OCI-LY1 (cell line): ENCODE results near the gene PPP6R1.

Source experiments
- H2AFZ ChIP-seq: fragments of 200-600 bp; sonication (generic), shearing (Covaris generic); 2 replicates; pipeline ENCODE4 v1.6.0; 2014; ENCODE audit warnings: antibody characterized with exemption, mild to moderate bottlenecking, low read length
- H3F3A ChIP-seq: fragments of 200-600 bp; sonication (generic), shearing (Covaris generic); 2 replicates; pipeline ENCODE4 v1.6.0; 2014; ENCODE audit warnings: mild to moderate bottlenecking, antibody characterized with exemption, low read length, moderate library complexity; ENCODE audit not compliant: insufficient read depth
- H3K27ac ChIP-seq: fragments of 200-600 bp; sonication (generic); 2 replicates; pipeline ENCODE4 v1.5.1; 2014; ENCODE audit warnings: low read length, mixed run types, mild to moderate bottlenecking, low read depth; ENCODE audit not compliant: poor library complexity, severe bottlenecking
- H3K27me3 ChIP-seq: fragments of 200-600 bp; sonication (generic); 2 replicates; pipeline ENCODE4 v1.6.0; 2014; ENCODE audit warnings: antibody characterized with exemption, mild to moderate bottlenecking, low read length, moderate library complexity; ENCODE audit not compliant: insufficient read depth
- H3K36me3 ChIP-seq: fragments of 200-600 bp; sonication (generic); 2 replicates; pipeline ENCODE4 v1.6.1; 2014; ENCODE audit warnings: mild to moderate bottlenecking, antibody characterized with exemption, low read length, moderate library complexity, mixed read lengths; ENCODE audit not compliant: insufficient read depth
- H3K4me1 ChIP-seq: fragments of 200-600 bp; sonication (generic); 2 replicates; pipeline ENCODE4 v1.5.1; 2014; ENCODE audit warnings: mild to moderate bottlenecking, low read length, moderate library complexity; ENCODE audit not compliant: insufficient read depth, severe bottlenecking
- H3K4me2 ChIP-seq: fragments of 200-600 bp; sonication (generic), shearing (Covaris generic); 2 replicates; pipeline ENCODE4 v1.6.1; 2014; ENCODE audit warnings: low read length
- H3K4me3 ChIP-seq: fragments of 200-600 bp; sonication (generic); 2 replicates; pipeline ENCODE4 v1.5.1; 2014; ENCODE audit warnings: low read length, low read depth, mild to moderate bottlenecking, mixed read lengths; ENCODE audit not compliant: poor library complexity, severe bottlenecking
- H3K79me2 ChIP-seq: fragments of 200-600 bp; shearing (Covaris generic); 2 replicates; pipeline ENCODE4 v1.6.1; 2016; ENCODE audit warnings: mixed run types, low read length, mixed read lengths; ENCODE audit not compliant: insufficient read depth
- H3K9ac ChIP-seq: fragments of 200-600 bp; sonication (generic), shearing (Covaris generic); 2 replicates; pipeline ENCODE4 v1.6.1; 2014; ENCODE audit warnings: mild to moderate bottlenecking, low read length, mixed read lengths
- H3K9me2 ChIP-seq: fragments of 200-600 bp; sonication (generic), shearing (Covaris generic); 2 replicates; pipeline ENCODE4 v1.6.1; 2014; ENCODE audit warnings: low read depth, mild to moderate bottlenecking, low read length, mixed read lengths
- H3K9me3 ChIP-seq: fragments of 200-600 bp; shearing (Covaris generic); 2 replicates; pipeline ENCODE4 v1.6.1; 2014; ENCODE audit warnings: low read length, mixed read lengths
- H4K20me1 ChIP-seq: fragments of 200-600 bp; sonication (generic), shearing (Covaris generic); 2 replicates; pipeline ENCODE4 v1.6.0; 2016; ENCODE audit warnings: mild to moderate bottlenecking, low read length; ENCODE audit not compliant: insufficient read depth
- EZH2 ChIP-seq: fragments of 200-600 bp; sonication (generic), shearing (Covaris generic); IDR thresholded peaks from 2 replicates; pipeline ENCODE4 v1.8.0; 2017; ENCODE audit warnings: borderline replicate concordance, mixed run types, mild to moderate bottlenecking, antibody characterized with exemption, low read length, moderate library complexity, mixed read lengths
- TF ChIP-seq, protein P1 (sequence below): fragments of 200-600 bp; sonication (generic), shearing (Covaris generic); IDR thresholded peaks from 2 replicates; pipeline ENCODE4 v1.5.1; 2017; ENCODE audit warnings: mild to moderate bottlenecking, antibody characterized with exemption, low read length, moderate library complexity, mixed read lengths

PPP6R1 gene

DNA sequence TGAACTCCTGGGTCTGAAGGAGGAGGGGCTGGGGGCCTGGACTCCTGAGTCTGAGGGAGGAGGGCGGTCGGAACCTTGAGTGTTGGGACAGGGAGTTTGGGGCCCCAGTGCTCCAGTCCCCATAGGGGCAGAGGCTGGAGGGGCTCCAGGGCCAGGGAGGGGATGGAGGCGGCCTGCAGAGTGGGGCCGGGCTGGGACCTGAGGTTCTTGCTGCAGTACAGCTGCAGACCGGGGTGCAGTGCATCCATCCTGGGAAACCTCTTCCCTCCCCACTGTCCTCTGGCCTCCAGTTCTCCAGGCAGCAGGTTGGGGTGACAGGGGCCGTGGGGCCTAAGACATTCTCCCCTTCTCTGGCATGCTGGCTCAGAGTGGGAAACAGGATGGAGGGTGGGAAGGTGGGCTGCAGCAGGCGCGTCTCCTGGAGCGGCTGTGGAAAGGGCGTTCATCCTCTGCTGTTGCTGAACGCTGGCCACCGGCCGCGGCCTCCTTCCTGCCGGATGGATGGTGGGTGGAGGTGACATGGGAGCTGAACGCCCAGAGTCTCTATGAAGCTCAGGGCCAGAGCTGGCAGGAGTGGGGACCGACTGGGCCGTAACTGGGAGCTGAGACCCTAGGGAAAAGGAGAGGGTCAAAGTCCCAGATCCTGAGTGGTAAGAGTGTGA lies 26.5 kb upstream of the PPP6R1 start:
- no peak overlapping the region for H3K4me2 ChIP-seq

DNA sequence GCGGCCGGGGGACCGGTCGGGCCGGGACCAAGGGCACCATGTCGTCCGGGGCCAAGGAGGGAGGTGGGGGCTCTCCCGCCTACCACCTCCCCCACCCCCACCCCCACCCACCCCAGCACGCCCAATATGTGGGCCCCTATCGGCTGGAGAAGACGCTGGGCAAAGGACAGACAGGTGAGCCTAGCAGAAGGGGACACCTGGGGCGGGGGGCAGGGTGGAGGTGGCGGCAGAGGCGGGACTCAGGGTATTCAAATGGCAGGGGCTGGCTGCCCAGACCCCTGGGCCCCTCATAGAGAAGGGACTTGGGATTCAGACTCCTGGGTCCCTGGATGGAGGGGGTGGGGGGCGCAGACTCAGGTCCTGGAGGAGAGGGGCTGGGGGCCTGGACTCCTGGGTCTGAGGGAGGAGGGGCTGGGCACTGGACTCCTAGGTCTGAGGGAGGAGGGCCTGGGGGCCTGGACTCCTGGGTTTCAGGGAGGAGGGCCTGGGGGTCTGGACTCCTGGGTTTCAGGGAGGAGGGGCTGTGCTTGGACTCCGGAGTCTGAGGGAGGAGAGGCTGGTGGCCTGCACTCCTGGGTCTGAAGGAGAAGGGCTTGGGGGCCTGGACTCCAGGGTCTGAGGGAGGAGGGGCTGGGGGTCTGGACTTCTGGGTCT lies 25.7 kb upstream of the PPP6R1 start:
- Histone ChIP-seq H3K27me3 (no peaks in the 10 kb centered on the region), H3K9ac (no peak overlapping the region), H3K9me2 (no peaks in the 10 kb centered on the region), H2AFZ (no peak overlapping the region), H3K79me2 (no peaks in the 10 kb centered on the region), H4K20me1 (no peaks in the 10 kb centered on the region), H3K4me1 (peaks cover 12% of the 10 kb centered on the region), H3K9me3 (no peaks in the 10 kb centered on the region), H3K36me3 (no peaks in the 10 kb centered on the region), H3K27ac (no peak overlapping the region), H3K4me2 (no peak overlapping the region), H3K4me3 (no peak overlapping the region), H3F3A (no peaks in the 10 kb centered on the region)
- no peak for TF ChIP-seq EZH2
- TF ChIP-seq, protein P1, sequence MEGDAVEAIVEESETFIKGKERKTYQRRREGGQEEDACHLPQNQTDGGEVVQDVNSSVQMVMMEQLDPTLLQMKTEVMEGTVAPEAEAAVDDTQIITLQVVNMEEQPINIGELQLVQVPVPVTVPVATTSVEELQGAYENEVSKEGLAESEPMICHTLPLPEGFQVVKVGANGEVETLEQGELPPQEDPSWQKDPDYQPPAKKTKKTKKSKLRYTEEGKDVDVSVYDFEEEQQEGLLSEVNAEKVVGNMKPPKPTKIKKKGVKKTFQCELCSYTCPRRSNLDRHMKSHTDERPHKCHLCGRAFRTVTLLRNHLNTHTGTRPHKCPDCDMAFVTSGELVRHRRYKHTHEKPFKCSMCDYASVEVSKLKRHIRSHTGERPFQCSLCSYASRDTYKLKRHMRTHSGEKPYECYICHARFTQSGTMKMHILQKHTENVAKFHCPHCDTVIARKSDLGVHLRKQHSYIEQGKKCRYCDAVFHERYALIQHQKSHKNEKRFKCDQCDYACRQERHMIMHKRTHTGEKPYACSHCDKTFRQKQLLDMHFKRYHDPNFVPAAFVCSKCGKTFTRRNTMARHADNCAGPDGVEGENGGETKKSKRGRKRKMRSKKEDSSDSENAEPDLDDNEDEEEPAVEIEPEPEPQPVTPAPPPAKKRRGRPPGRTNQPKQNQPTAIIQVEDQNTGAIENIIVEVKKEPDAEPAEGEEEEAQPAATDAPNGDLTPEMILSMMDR, result no peak

More for the DNA sequence above, 26.5 kb upstream of the PPP6R1 start:
- TF ChIP-seq EZH2, result no peak
- TF ChIP-seq, protein P1, result no peak
- no peaks in the 10 kb centered on the region for H3K9me2 ChIP-seq
- no peak overlapping the region for H3K4me3 ChIP-seq
- no peaks in the 10 kb centered on the region for H4K20me1 ChIP-seq
- H3K9ac ChIP-seq, result no peak overlapping the region
- no peaks in the 10 kb centered on the region for H3F3A ChIP-seq
- no peaks in the 10 kb centered on the region for H3K79me2 ChIP-seq
- no peaks in the 10 kb centered on the region for H3K27me3 ChIP-seq
- H3K9me3 ChIP-seq, result no peaks in the 10 kb centered on the region
- H2AFZ ChIP-seq, result no peak overlapping the region
- no peak overlapping the region for H3K27ac ChIP-seq
- H3K36me3 ChIP-seq, result no peaks in the 10 kb centered on the region
- peaks cover 10% of the 10 kb centered on the region for H3K4me1 ChIP-seq

DNA sequence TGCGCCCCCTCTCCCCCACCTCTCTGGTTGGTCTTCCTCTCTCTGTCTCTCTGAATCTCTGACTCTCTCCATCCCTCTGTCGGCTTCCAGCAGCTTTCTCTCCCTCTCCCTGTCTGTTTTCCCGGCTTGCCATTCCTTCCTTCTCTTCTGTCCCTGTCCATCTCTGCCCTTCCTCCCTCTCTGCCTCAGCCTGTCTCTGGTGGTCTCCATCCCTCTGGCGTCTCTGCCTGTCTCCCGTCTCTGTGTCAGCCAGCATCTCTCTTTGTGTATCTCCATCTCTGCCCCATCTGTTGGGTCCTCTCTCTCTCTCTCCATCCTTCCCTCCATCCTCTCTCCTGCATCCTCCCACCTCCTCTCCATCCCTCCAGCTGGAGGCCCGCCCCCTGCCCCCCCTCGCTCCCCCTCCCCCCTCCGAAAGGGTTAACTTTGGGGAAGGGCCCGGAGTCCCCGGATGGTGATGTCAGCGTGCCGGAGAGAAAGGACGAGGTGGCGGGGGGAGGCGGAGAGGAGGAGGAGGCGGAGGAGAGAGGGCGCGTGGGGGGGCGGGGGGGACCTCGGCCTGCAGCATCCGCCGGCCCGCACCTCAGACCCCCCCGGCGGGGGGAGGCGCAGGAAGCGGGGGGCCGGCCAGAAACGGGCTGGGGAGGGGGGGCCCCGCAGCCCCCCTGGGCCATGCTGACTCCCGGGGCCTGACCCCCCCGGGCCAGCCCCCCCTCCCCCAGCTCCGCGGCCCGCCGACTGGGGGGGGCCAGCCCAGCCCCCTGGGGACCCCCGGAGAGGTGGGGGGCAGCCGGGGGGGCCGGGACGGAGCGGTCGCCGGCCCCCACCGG lies 24.9 kb upstream of the PPP6R1 start, which contains the start of gene BRSK1:
TSS of gene BRSK1 (plus strand) at position 450 of the 830 bp plus-strand sequence. CDS start 446 bp downstream, outside the sequence.
- no peak within 1 kb of the TSS for H3K27ac ChIP-seq

More for the DNA sequence above, 24.9 kb upstream of the PPP6R1 start, which contains the start of gene BRSK1:
- H3K4me1 ChIP-seq, result peaks cover 19% of the 10 kb centered on the region
- no peak within 1 kb of the TSS for H3K9ac ChIP-seq
- no peaks in the 10 kb centered on the region for H3K9me2 ChIP-seq
- no peaks in the 10 kb centered on the region for H3K36me3 ChIP-seq
- TF ChIP-seq, protein P1, result no peak
- no peak for TF ChIP-seq EZH2
- H3F3A ChIP-seq, result no peaks in the 10 kb centered on the region
- no peak within 1 kb of the TSS for H2AFZ ChIP-seq
- no peaks in the 10 kb centered on the region for H3K9me3 ChIP-seq
- no peaks in the 10 kb centered on the region for H3K79me2 ChIP-seq
- no peaks in the 10 kb centered on the region for H4K20me1 ChIP-seq
- no peak within 1 kb of the TSS for H3K4me2 ChIP-seq
- no peak within 1 kb of the TSS for H3K4me3 ChIP-seq
- no peaks in the 10 kb centered on the region for H3K27me3 ChIP-seq
